Right lobe of liver (tissue), 6 donors: ENCODE data around the gene DFFA. TPM values are rescaled to one million over a fixed set of nuclear protein-coding genes. Genes with fewer than 3 reads are reported as not detected.

Source experiments
- ATAC-seq, 4 donors: fragments of 200-7000 bp; cut with Tn5 transposase; one replicate each; pipeline ENCODE4 v1.9.1; 2020; ENCODE audit warnings: mild to moderate bottlenecking in 4 of 4, moderate library complexity in 4 of 4
- DNase-seq, 3 donors: peaks; one replicate each; pipeline ENCODE4 v3.0.0-alpha.2; 2020
- H3K27ac ChIP-seq, 3 donors: fragments of 200-600 bp; one replicate each; pipeline ENCODE4 v1.8.0; 2022
- H3K27me3 ChIP-seq, 2 donors: fragments of 200-600 bp; one replicate each; pipeline ENCODE4 v1.8.0; 2022
- H3K36me3 ChIP-seq, 4 donors: fragments of 200-600 bp; sonication (generic) in 1 of 4; one replicate each; pipeline versions ENCODE4 v1.5.1 to v1.8.0; 2017 to 2022; ENCODE audit warnings: control low read depth in 1 of 4
- H3K4me1 ChIP-seq, 4 donors: fragments of 200-600 bp; sonication (generic) in 1 of 4; one replicate each; pipeline versions ENCODE4 v1.5.1 to v1.8.0; 2017 to 2022; ENCODE audit warnings: control low read depth in 1 of 4
- H3K4me3 ChIP-seq, 3 donors: fragments of 200-600 bp; one replicate each; pipeline ENCODE4 v1.8.0; 2022
- H3K9me3 ChIP-seq, 4 donors: fragments of 200-600 bp; sonication (generic) in 1 of 4; one replicate each; pipeline versions ENCODE4 v1.5.1 to v1.8.0; 2017 to 2022; ENCODE audit warnings: control low read depth in 1 of 4
- CTCF ChIP-seq, 4 donors: fragments of 200-600 bp in 3 of 4; fragments of 450-650 bp in 1 of 4; IDR thresholded peaks; one replicate each; pipeline versions ENCODE4 v1.5.1 to v1.8.0; 2016 to 2022; ENCODE audit warnings: antibody characterized with exemption in 4 of 4, mild to moderate bottlenecking in 2 of 4
- POLR2A ChIP-seq: fragments of 450-650 bp; IDR thresholded peaks from one replicate; pipeline ENCODE4 v1.6.1; 2017; ENCODE audit warnings: antibody characterized with exemption, mild to moderate bottlenecking
- WGBS: methylation state at CpG from one replicate; pipeline ENCODE4 v1.1.6; 2018; ENCODE audit warnings: low coverage, low lambda C conversion rate; ENCODE audit not compliant: insufficient coverage; ENCODE audit errors: missing lambda C conversion rate; 5-methylcytosine and 5-hydroxymethylcytosine counted together
- intact Hi-C, 2 donors: fragments of 100-400 bp; cut with DNase I; formaldehyde crosslinking; loops; one replicate each; pipeline versions ENCODE4 v1.11.2 to v1.14.1; 2022
- total RNA-seq, 6 experiments: library from RNA; depleted of rRNA in 2 of 6; stranded (reverse); fragments of >200 nt in 2 of 6; fragmentation: NEBNext Ultra II Directional in 3 of 6; extraction: Animal tissue kit (Norgen Biotek cat#: 25700) in 3 of 6; gene quantifications; one replicate each; pipeline versions ENCODE4 v1.1.0 to v1.2.4, GENCODE V29; 2016 to 2023
- donor health status: DM: no; HTN: yes; CAD: no.
- donor health status: DM: no; HTN: no; CAD: no.
- donor health status: DM: no; HTN: no; CAD: no.
- donor health status: DM: no; HTN: yes; CAD: no.
- donor health status: DM: no; HTN: yes; CAD: no.

The DFFA gene
- total RNA-seq, 6 experiments from 2014 or later = 14.1 to 24.8 (median 16.9) TPM

- peak in 1 of 4 donors; percentile 15 for ATAC-seq
- no peak overlapping the region for H3K4me3 ChIP-seq
- H3K27me3 ChIP-seq = no peaks in the 10 kb centered on the region
- H3K9me3 ChIP-seq = no peaks in the 10 kb centered on the region
- WGBS = 65% methylated on average over 8 of the region's 10 CpGs
- intact Hi-C loops = no loop called here
- H3K27ac ChIP-seq = no peak overlapping the region
- peak in 1 of 3 donors; percentile 39 for DNase-seq
- no peaks in the 10 kb centered on the region for H3K36me3 ChIP-seq
- TF ChIP-seq POLR2A (no peak), CTCF (IDR thresholded peaks at IDR 0.05) (no peak)
- peaks cover 0 to 69% (median 22%) of the 10 kb centered on the region in 4 donors for H3K4me1 ChIP-seq
These were observed 43.1 kb upstream of the DFFA start for GRCh38 chr1:10515301-10515975.

GRCh38 chr1:10514490-10515235 lies 42.3 kb upstream of the DFFA start:
- TF ChIP-seq POLR2A (no peak), CTCF (IDR thresholded peaks at IDR 0.05) (peak; percentile 43 to 52 (median 48))
- no peaks in the 10 kb centered on the region for H3K36me3 ChIP-seq
- H3K27me3 ChIP-seq = no peaks in the 10 kb centered on the region
- H3K9me3 ChIP-seq = no peaks in the 10 kb centered on the region
- intact Hi-C loops = loop anchor here in 1 of 2 donors (5.0 kb wide), 1 partner anchor 353 kb away; no protein-coding TSS in a partner anchor
- H3K4me1 ChIP-seq = peaks cover 0 to 74% (median 26%) of the 10 kb centered on the region in 4 donors
- no peak overlapping the region for H3K4me3 ChIP-seq
- 74% methylated on average over 7 of the region's 8 CpGs for WGBS
- DNase-seq (peak in 1 of 3 donors; percentile 39), ATAC-seq (peak in 1 of 4 donors; percentile 10)
- no peak overlapping the region for H3K27ac ChIP-seq

- TF ChIP-seq POLR2A (no peak), CTCF (IDR thresholded peaks at IDR 0.05) (no peak)
- DNase-seq = peak in 1 of 3 donors; percentile 13
These were observed 40.9 kb upstream of the DFFA start for GRCh38 chr1:10513199-10513598.

GRCh38 chr1:10511494-10511885 lies 39.2 kb upstream of the DFFA start:
- Histone ChIP-seq H3K27ac (peak overlapping the region; percentile 5 to 40 (median 19)), H3K4me3 (no peak overlapping the region), H3K9me3 (no peaks in the 10 kb centered on the region), H3K27me3 (no peaks in the 10 kb centered on the region), H3K4me1 (peaks cover 0 to 76% (median 27%) of the 10 kb centered on the region in 4 donors), H3K36me3 (no peaks in the 10 kb centered on the region)
- DNase-seq (peak in 1 of 3 donors; percentile 31), ATAC-seq (no peak)
- WGBS = no CpG with 5 or more reads among the region's 3 CpGs
- no peak for TF ChIP-seq POLR2A
- TF ChIP-seq CTCF (IDR thresholded peaks at IDR 0.05) = no peak
- intact Hi-C loops = loop anchor here in 1 of 2 donors (5.0 kb wide), 1 partner anchor 356 kb away; no protein-coding TSS in a partner anchor

More at GRCh38 chr1:10513199-10513598, 40.9 kb upstream of the DFFA start:
- Histone ChIP-seq H3K4me1 (peaks cover 0 to 76% (median 26%) of the 10 kb centered on the region in 4 donors), H3K27ac (no peak overlapping the region), H3K36me3 (no peaks in the 10 kb centered on the region), H3K9me3 (no peaks in the 10 kb centered on the region), H3K27me3 (no peaks in the 10 kb centered on the region), H3K4me3 (no peak overlapping the region)
- intact Hi-C loops = loop anchor here in 1 of 2 donors (5.0 kb wide), 1 partner anchor 354 kb away; no protein-coding TSS in a partner anchor
- ATAC-seq = no peak
- 75% methylated on average over 4 of the region's 5 CpGs for WGBS
